Type B pancreatic cell (in vitro differentiated cells): Measurements from ENCODE around the gene SNX30. TPM values are rescaled to one million over a fixed set of nuclear protein-coding genes. Genes with fewer than 3 reads are reported as not detected.

Experiments used
- DNase-seq: peaks from one replicate; pipeline ENCODE4 v3.0.0; 2021; ENCODE audit warnings: mixed read lengths; ENCODE audit not compliant: unreplicated experiment; ENCODE audit errors: extremely low spot score
- H3K27ac Mint-ChIP-seq: 2 replicates; pipeline ENCODE4 v1.8.0; 2021; ENCODE audit warnings: mild to moderate bottlenecking, mixed read lengths
- H3K27me3 Mint-ChIP-seq: 2 replicates; pipeline ENCODE4 v1.8.0; 2021; ENCODE audit warnings: mixed read lengths
- H3K36me3 Mint-ChIP-seq: 2 replicates; pipeline ENCODE4 v1.8.0; 2021; ENCODE audit warnings: mixed read lengths
- H3K4me1 Mint-ChIP-seq: one replicate; pipeline ENCODE4 v1.8.0; 2021; ENCODE audit warnings: mixed read lengths; ENCODE audit not compliant: unreplicated experiment
- H3K4me3 Mint-ChIP-seq: 2 replicates; pipeline ENCODE4 v1.8.0; 2021; ENCODE audit warnings: mild to moderate bottlenecking, mixed read lengths
- H3K9me3 Mint-ChIP-seq: 2 replicates; pipeline ENCODE4 v1.8.0; 2021; ENCODE audit warnings: mixed read lengths
- CTCF ChIP-seq: fragments of 200-600 bp; sonication (generic); conservative IDR thresholded peaks from 2 replicates; pipeline ENCODE4 v1.5.0; 2021; ENCODE audit warnings: antibody characterized with exemption, mild to moderate bottlenecking
- total RNA-seq: library from RNA; stranded (reverse); gene quantifications from 2 replicates; pipeline ENCODE4 v1.2.1, GENCODE V29; 2021; ENCODE audit warnings: low replicate concordance

The SNX30 gene
- total RNA-seq, 1 donor from 2014 or later, result 10.6 TPM

GRCh38 chr9:112854657-112855056 lies 104.1 kb downstream of the SNX30 start:
- no peaks in the 10 kb centered on the region for H3K27me3 Mint-ChIP-seq
- H3K36me3 Mint-ChIP-seq, result peaks cover 12% of the 10 kb centered on the region
- H3K9me3 Mint-ChIP-seq, result no peaks in the 10 kb centered on the region
- no peaks in the 10 kb centered on the region for H3K4me1 Mint-ChIP-seq
- H3K4me3 Mint-ChIP-seq, result no peak overlapping the region
- no peak overlapping the region for H3K27ac Mint-ChIP-seq
- TF ChIP-seq CTCF, result no peak
- no peak for DNase-seq

GRCh38 chr9:112856200-112856599 lies 105.6 kb downstream of the SNX30 start:
- Mint-ChIP-seq H3K4me3 (no peak overlapping the region), H3K27ac (no peak overlapping the region), H3K4me1 (no peaks in the 10 kb centered on the region), H3K27me3 (no peaks in the 10 kb centered on the region), H3K36me3 (peaks cover 12% of the 10 kb centered on the region), H3K9me3 (no peaks in the 10 kb centered on the region)
- no peak for TF ChIP-seq CTCF
- no peak for DNase-seq

DNA sequence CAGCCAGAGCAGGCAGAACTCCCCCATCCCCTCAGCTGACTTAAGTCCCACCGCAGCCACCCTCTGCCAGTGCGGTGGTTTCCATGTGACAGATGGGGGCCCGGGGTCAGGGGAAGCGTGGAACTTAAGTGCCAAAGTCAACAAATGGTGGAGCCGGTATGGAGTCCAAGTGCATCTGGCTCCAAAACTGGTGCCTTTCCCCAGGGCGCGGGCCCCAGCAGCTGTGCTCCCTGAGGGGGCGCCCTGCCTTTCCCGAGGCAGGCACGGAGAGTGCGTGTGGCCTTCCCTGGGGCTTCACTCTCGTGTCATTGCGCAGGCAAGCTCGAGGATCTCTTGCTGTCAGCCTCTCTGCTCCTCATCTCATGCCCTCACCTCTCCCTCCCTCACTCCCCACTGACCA lies 106.3 kb downstream of the SNX30 start:
- Mint-ChIP-seq H3K4me3 (no peak overlapping the region), H3K27me3 (no peaks in the 10 kb centered on the region), H3K36me3 (peaks cover 7% of the 10 kb centered on the region), H3K4me1 (no peaks in the 10 kb centered on the region), H3K27ac (no peak overlapping the region), H3K9me3 (no peaks in the 10 kb centered on the region)
- no peak for DNase-seq
- no peak for TF ChIP-seq CTCF

GRCh38 chr9:112858005-112858404 lies 107.4 kb downstream of the SNX30 start:
- no peak for DNase-seq
- Mint-ChIP-seq H3K9me3 (no peaks in the 10 kb centered on the region), H3K4me3 (no peak overlapping the region), H3K4me1 (no peaks in the 10 kb centered on the region), H3K36me3 (peaks cover 4% of the 10 kb centered on the region), H3K27ac (no peak overlapping the region), H3K27me3 (no peaks in the 10 kb centered on the region)
- TF ChIP-seq CTCF, result no peak

DNA sequence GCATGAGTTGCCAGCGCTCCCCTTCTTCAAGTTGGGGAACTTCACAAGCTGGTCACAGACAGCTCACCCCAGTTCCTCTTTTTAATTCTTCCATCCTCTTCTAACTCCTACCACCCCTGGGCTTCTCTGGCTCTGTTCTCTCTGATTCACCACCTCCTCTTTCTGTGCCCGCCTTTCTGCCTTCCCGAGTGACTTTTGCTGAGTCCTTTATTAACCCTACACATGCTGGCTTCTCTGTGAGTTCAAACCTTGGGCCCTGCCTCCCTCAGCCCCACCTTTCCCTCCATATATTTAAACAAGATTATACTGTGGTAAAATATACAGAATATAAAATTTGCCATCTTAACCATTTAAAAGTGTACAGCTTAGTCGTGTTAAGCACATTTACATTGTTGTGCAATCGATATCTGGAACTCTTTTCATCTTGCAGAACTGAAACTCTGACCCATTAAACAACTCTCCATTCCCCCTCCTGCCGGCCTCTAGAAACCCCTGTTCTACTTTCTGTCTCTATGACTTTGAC lies 108.1 kb downstream of the SNX30 start:
- Mint-ChIP-seq H3K4me3 (no peak overlapping the region), H3K9me3 (no peaks in the 10 kb centered on the region), H3K36me3 (peaks cover under 1% of the 10 kb centered on the region), H3K27me3 (no peaks in the 10 kb centered on the region), H3K4me1 (no peaks in the 10 kb centered on the region), H3K27ac (no peak overlapping the region)
- TF ChIP-seq CTCF, result no peak
- no peak for DNase-seq

- Mint-ChIP-seq H3K4me1 (no peaks in the 10 kb centered on the region), H3K9me3 (no peaks in the 10 kb centered on the region), H3K36me3 (no peaks in the 10 kb centered on the region), H3K4me3 (no peak overlapping the region), H3K27me3 (no peaks in the 10 kb centered on the region), H3K27ac (no peak overlapping the region)
- TF ChIP-seq CTCF, result no peak
- DNase-seq, result no peak
Observed at GRCh38 chr9:112860451-112860850, 109.9 kb downstream of the SNX30 start.
